Measurements from ENCODE around the gene GABRA6.
"Not testable (repeated sequence)": the region's sequence is repeated elsewhere in the genome, so short reads cannot be mapped to it uniquely, and the experiment has no call there.

The GABRA6 gene

DNA sequence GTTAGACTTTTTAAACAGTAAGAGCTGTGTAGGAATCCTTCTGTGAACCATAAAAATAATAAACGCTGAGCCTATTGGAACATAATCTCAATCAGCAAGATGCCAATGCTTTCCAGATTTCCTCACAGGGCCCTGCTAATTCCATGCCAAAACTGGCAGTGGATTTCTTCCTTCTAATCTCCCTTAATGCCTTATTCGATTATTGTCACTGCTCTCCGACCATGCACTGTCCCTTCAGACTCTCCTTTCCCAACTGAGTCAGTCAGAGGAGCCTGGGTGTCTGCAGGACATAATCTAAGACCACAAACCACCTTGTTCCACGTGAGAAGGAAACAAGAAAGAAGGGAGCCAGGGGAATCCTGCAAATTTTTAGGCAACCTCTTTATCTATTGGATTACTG lies at the start of gene GABRA6:
Gene GABRA6, plus strand, starts transcription at position 261 of the 400 bp plus-strand sequence. CDS start 269 bp downstream, outside the sequence.
- DNase-seq = no peak

DNA sequence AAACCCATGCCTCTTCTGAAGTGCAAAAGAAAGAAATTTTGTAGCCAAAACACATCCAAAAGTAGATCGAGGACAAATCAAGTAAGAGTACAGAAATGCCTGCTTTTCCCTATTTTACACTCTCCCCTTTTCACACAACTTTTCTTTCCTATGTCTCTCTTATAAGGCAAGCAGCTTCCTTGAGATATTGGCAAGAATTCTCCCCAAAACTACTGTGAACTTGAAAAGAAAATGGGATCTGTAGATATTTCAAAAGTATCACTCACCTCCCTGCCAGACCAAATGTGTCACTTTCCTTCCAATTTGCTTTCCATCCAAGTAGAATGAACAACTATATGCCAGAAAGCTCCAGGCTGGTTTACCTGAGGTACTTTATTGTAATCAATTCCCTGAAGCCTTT lies 47.9 kb upstream of the GABRA6 start:
- no peak for DNase-seq

DNA sequence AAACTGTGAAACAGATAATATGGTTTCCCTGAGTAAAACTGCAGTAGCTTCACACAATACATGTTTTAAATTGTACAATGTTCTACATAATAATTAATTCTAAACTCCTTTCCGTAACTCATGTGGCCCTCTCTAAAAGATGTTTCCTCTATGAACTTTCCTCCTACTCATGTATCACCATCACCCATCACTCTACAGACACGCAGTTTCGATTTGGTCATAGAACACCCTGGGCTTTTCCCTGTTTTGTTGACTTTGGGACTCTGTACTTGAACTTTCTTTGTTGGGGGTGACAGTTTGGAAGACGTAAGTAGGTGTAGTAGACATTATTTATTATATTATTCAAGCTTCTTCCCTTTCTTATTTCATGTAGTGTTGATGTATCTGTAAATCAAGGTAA lies 44.1 kb upstream of the GABRA6 start:
- DNase-seq = no peak

DNA sequence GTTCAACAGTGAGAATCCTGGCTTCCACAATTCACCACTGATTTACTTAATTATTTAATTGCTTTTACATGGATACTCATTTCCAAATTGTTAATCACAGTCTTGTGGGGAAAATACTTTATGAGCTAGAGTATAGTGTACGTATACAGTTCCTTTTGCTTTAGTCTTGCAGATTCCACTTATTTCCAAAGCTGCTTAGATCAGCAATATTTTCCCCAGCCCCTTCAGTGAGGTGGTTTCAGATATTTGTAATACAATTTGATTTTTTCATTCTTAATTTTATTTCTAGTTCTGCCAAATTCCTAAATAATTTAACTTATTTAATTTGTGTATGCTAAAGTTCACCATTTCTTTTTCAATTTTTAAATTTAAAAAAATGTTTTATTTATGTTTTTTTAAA lies 40.3 kb upstream of the GABRA6 start:
- DNase-seq = no peak

DNA sequence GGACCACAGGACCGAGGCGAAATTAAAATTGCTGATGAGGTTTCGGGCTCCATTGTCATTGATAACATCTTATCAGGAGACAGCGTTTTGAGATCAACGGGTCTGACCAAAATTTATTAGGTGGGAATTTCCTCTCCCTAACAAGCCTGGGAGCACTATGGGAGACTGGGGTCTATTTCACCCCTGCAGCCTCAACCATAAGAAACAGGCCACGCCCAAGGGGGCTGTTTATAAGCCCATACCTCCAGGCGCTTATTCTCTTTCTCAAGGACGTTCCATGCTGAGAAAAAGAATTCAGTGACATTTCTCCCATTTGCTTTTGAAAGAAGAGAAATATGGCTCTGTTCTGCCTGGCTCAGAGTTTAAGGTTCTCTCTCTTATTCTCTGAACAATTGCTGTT lies 33.6 kb upstream of the GABRA6 start:
- not testable (repeated sequence) for DNase-seq

DNA sequence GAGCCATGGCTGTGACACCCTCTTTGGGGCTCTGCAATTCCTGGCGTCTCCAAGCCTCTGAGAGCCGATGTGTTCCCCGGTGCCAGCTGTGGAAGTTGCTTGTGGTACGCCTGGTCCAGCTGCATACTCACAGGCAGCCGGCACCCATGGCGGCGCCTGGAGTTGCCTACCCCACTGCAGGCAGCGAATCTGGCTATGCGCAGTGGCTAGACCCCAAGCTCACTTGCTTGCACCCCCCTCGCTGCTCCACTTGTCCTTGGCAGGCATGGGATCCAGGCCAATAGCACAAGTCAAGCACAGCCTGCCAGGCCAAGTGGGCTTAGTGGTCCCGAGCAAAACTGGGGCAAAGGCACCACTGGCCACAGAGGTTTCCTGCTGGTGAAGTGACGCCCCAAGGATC lies 24.7 kb upstream of the GABRA6 start:
- DNase-seq = no peak

DNA sequence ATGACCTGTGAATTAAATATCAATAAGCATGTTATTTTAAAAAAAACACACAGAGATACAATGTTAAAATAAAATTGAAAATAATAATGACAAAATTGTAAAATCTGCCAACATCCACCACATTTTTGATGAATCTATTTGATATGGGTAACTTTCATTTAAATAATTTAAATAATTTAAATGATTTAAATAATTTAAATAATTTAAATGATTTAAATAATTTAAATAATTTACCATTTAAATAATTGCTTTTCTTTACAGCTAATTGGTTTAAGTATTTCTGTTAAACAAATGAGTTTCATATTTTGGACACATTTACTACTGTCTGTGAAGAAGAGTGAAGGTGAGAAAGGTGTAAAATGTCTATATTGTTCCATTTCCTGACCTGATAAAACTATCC lies 22.1 kb upstream of the GABRA6 start:
- no peak for DNase-seq

DNA sequence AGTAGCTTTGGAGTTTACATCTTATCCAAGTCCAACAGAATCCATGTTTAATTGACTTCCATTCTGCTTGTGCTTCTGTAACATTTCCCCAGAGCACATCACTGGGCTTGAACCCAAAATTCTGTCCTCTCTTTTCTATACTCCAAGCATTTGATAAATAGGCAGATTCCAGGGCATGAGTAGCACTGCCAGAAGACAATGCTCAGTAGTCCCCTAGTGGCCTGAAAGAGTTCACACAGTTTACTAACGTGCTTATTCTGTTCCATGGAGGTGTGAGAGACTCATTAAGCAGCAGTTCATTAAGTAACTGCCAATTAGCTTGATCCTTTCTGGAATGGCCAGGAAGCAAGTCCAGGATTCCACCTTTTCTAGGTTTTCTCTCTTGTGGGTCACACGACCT lies 9.4 kb upstream of the GABRA6 start:
- no peak for DNase-seq

DNA sequence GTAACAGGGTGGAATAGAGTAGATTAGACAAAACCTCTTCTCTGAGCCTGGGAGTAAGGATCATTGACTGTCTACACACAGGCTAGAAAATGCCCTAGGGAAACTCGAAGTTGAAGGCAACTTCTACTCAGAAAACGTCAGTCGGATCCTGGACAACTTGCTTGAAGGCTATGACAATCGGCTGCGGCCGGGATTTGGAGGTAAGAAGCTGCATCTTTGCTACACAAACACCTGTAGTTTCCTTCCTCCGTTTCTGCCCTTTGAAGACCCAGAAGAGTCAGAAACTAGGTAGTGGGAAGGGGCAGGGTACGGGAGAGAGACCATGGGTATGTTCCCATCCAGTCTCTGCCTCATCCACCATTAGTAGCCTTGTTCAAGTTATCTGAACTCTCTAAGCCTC lies 628 bp downstream of the GABRA6 start:
- DNase-seq = no peak

DNA sequence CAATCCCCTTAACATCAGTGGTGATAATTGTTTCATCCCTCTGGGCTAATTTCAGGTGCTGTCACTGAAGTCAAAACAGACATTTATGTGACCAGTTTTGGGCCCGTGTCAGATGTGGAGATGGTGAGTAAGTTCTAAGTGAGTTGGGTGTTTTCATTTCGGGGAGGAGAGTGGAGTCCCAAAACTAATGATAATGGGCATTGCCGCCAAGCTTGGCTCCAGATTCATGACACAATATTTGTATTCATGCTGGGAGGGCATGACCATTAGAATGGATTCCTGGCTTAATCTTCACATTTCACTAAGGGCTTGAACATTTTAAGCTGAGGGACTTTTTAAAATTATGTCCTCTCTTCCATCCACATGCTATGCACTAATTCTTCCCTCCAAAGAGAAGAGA lies 1.4 kb downstream of the GABRA6 start:
- DNase-seq = no peak

DNA sequence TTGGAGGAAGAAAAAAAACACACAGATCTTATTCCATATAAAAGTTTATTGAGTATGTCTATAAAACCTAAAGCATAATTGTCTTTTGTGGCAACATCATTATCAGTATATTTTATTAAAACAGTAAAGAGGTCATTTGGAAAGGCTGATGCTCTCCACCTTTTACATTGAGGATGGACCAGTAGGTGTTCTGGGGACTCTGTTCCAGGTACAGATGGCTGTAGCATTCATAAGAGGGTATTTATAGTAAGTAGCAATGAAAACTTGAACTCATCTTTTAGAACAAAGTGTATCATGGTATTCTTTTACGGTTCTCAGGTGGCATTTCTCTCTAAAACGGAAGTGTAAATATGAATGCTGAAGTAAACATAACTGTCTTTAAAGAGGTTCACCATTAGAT lies 1.8 kb downstream of the GABRA6 start:
- no peak for DNase-seq

DNA sequence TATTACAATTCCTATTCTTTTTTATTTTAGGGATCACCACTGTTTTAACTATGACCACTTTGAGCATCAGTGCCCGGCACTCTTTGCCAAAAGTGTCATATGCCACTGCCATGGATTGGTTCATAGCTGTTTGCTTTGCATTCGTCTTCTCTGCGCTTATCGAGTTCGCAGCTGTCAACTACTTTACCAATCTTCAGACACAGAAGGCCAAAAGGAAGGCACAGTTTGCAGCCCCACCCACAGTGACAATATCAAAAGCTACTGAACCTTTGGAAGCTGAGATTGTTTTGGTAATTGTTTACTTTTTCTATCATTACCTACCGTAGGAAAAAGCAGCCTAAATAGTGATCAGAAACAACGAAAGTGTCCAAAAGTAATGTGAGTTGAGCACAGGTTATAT lies 6.4 kb downstream of the GABRA6 start:
- DNase-seq = no peak

DNA sequence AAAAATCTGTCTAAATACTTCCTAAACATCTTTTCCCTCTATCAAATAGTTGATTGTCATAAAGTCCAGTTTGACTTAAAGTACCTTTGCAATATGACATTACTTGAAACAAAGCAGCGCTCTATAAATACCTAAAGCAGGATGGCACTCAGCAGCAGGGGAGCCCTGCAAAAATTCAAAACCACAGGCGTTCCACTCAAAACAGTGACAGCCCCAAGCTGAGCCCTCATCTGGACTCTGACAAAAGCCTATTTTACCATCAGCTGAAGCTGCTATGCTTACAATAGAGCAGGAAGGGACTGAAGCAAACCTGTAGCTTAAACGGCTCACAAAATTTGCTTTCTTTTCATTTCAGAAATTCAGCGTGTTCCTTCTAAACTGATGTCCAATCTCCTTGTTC lies 11.5 kb downstream of the GABRA6 start:
- no peak for DNase-seq

DNA sequence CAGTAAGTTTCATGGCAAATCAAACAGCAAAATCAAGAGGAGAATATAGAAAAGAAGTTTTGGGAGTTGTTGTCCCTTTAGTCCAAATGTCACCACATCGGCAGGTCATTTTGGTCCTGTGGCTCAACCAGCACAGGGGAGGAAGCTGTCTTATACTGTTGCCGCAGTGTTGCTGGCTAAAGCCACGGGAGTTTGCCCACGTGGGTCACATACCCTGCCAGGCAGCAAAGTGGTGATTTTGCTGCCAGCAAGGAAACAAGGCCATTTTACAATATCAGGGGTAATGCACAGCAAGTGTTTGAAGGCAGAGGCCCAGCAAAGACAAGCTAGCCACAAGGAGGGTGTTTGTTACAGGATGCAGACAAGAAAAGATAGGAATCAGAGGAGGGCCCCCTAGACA lies 14.5 kb downstream of the GABRA6 start:
- DNase-seq = no peak

DNA sequence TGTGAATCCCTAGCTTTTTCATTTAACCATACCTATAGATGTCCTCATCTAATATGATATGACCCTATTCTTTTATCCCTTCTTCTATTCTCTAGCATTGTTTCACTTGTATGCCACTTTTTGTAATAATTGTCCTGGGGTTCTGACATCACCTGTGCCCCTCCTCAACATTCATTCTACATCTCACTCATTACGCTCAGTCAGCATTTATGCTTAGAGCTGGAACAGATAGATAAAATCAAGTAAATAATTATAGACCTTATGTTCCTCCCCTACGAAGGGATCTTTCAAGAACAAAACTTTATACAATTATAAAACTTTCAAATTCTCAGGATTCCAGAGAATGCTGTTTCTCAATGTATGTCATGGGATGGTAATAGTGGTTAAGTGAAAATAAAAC lies 18.0 kb downstream of the GABRA6 start:
- no peak for DNase-seq

DNA sequence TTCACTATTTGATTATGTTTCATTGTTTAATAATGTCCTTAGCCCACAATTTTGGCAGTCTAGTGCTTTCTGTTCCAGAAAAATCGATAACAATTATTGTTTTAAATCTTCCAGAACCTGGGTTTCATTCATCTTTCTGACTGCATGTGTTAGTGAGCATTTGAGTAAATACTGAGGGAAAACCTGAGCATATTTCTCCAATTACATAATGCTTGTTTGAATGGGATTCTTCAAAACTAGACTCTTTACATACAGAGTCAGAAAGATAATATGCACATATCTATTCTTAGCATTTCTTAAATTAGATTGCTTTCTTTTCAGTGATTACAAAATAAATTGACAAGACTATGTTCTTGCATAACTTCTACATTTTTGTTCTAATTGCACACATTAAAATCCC lies 21.9 kb downstream of the GABRA6 start:
- no peak for DNase-seq

DNA sequence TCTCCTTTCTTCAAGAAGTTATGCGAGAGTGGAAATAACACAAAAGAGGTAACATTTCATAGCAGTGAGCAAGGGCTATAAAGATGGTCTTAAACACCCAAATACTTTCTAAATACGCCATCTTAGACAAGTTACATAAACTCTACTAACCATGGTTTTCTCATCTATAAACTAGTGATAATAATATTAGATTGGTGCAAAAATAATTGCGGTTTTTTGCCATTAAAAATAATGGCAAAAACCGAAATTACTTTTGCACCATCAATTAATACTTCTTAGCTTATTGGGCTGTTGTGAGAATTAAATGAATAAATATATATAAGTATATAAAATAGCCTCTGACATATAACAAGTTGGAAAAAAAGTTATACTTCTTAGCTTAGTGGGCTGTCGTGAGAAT lies 23.7 kb downstream of the GABRA6 start:
- DNase-seq = no peak

DNA sequence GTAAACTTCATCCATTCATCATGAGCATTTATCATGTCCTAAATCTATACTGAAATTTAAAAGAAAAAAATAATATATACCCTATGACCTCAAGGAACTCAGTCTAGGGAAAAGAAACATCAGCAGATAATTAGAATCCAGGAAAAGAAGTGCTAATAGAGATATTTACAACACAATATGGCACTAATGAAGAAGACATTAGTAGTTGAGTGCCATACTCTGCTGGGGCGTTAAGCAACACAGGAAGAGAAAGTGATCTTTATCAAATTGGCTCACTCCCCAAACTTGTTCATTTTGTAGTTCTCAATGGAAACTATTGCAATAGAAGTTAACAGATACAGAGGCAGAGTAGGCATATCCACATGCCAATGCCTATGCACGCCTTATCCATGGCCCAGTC lies 27.5 kb downstream of the GABRA6 start:
- DNase-seq = no peak

DNA sequence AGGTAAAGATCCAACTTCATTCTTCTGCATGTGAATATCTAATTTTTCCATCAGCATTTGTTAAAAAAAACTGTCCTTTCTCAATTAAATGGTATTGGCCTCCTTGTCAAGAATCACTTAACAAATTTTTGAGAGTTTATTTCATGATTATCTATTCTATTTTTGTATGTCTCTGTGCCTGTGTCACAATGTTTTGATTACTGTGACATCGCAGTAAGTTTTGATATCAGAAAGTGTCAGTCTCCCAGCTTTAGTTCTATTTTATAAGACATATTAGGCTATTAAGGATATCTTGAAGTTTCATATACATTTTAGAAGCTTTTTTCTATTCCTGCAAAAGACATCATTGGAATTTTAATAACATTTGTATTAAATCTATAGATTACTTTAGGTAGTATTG lies 33.6 kb downstream of the GABRA6 start:
- DNase-seq = no peak

DNA sequence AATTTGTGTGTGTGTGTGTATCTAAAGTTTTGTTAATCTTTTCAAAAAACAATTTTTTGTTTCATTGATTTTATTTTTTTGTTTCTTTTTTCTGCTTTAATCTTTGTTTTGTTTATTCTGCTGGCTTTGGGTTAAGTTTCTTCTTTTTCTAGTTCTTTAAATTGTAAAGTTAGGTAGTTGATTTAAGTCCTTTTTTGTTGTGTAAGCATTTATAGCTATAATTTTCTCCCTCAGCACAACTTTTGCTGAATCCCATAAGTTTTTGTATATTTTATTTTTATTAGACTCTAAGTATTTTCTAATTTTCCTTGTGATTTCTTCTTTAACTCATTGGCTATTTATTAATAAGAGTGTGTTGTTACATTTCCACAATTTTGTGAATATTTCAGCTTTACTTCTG lies 34.9 kb downstream of the GABRA6 start:
- no peak for DNase-seq

DNA sequence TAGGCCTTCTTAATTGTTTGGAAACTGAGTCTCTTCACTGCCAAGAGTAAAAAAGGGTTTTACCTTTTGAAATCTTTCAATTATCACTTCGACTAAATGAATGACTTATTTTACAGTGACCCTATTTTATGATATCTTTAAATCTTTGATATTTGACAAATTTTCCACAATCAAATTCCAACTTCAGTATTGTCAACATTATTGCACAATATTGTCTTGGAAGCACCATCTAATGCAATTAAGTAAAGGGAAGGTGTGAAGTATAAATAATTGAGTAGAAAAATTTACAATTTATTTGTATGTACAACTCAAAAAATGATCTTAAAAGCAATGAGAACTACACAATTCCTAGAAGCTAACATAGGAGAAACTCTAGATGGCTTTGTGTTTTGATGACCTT lies 49.2 kb downstream of the GABRA6 start:
- no peak for DNase-seq

DNA sequence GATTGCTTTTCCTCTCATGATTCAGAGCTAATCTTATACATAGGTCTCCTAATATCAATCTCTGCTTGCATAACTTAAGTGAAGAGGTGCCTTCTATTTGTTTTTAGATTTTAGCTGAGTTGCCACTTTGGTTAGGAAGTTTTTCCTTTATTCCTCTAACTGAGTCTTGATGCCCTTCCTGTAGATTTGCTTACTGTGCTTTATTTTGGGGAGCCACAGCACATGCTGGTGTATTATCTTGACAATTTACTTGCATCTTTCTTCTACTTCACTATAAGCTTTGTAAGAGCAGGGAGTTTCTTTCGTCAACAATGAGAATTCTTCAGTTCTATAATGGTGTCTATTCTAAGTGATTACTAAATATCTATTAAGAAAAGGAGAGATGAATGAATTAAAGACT lies 54.9 kb downstream of the GABRA6 start:
- DNase-seq = no peak

DNA sequence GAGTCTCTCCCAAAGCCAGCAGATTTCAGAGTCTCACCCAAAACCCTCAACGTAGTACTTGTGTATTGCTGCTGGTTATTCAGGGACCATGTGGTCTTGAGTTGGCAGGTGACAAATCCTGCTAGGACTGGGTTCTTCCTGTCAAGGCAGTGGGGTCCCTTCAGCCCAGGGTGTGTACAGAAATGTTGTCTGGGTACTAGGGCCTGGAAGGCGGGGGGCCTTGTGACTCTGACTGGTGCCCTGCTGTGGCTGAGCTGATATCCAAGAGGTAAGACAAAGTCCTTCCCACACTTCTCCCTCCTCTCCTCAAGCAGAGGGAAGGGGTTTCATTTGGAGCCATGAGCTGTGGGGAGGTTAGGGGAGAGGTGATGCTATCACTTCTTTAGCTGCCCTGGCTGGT lies 58.8 kb downstream of the GABRA6 start:
- no peak for DNase-seq

DNA sequence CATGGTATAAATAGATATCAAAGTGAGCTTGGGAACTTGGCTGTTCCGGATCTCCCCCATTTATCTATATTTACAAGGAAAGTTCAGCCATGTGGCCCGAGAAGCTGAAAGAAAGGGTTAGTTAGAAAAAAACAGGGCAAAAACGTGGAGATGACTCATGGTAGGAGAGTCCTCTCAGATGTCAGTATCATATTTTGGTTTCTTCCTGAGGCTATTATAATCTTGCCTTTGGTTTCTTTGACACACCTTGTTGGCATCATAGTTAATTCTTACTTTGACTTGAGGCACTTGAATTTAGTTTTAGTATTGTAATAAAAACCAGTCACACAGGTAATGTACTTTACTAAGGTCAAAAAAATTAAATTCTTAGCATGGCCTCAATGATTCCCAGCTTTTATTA lies 59.9 kb downstream of the GABRA6 start:
- no peak for DNase-seq

DNA sequence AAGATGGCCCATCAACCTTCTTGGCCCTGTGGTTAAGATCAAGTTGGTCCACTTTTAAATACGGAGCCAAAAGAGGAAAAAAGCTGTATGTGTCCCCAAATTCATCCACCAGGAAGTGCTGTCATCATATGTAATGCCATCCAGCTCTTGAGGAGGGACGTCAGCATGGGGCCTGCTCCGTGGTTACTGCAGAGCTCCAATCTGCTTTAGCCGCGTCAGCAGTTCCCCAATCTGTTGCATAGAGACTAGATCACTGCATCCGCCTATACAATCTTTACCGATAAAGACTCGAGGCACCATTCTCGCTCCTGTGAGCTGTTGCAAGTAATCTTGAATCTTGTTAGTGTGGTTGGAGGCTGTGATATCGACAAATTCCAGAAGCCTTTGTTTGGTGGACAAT lies 65.7 kb downstream of the GABRA6 start:
- no peak for DNase-seq

Data from activated gamma-delta T cell treated with Interleukin-2 at 50 U/mL for 16 hours (primary cell).